Common myeloid progenitor, CD34-positive (primary cell): ENCODE measurements around the gene ZNF580.

Experiments
- CTCF ChIA-PET: fragments of 350-600 bp; sonication (Branson Sonifier 250); formaldehyde crosslinking; loops from one replicate; lab custom pipeline; 2021; ENCODE audit warnings: antibody characterized with exemption; lab: Charles Lee
- POLR2A ChIA-PET: fragments of 350-600 bp; sonication (Branson Sonifier 250); formaldehyde crosslinking; loops from one replicate; lab custom pipeline; 2021; ENCODE audit warnings: antibody characterized with exemption; lab: Charles Lee
- DNase-seq, 3 donors: peaks; one replicate each; pipeline versions ENCODE4 v3.0.0 to v3.0.0-alpha.2; 2013
- H3K27ac ChIP-seq, 2 experiments: 1 replicate in 1 of 2; 2 replicates in 1 of 2; pipeline ENCODE4 v1.7.0; 2013; ENCODE audit warnings: inconsistent platforms in 2 of 2, low read length in 2 of 2, mild to moderate bottlenecking in 2 of 2, low read depth in 1 of 2, moderate library complexity in 1 of 2; ENCODE audit not compliant: severe bottlenecking in 2 of 2, insufficient read depth in 1 of 2, poor library complexity in 1 of 2
- H3K27me3 ChIP-seq, 5 experiments: replicated peaks in 2 of 5; 1 replicate in 3 of 5; 2 replicates in 2 of 5; pipeline versions ENCODE4 v1.6.1 to v1.7.0; 2013; ENCODE audit warnings: low read length in 4 of 5, mild to moderate bottlenecking in 2 of 5, moderate library complexity in 2 of 5, inconsistent platforms in 1 of 5; ENCODE audit not compliant: insufficient read depth in 5 of 5, control insufficient read depth in 4 of 5
- H3K36me3 ChIP-seq, 4 experiments: 1 replicate in 2 of 4; 2 replicates in 2 of 4; pipeline versions ENCODE4 v1.6.1 to v1.7.0; 2013; ENCODE audit warnings: low read length in 3 of 4, control low read depth in 1 of 4, mild to moderate bottlenecking in 1 of 4; ENCODE audit not compliant: control insufficient read depth in 4 of 4, insufficient read depth in 4 of 4
- H3K4me1 ChIP-seq, 4 experiments: 1 replicate in 3 of 4; 2 replicates in 1 of 4; pipeline versions ENCODE4 v1.6.1 to v1.7.1; 2013; ENCODE audit warnings: low read length in 3 of 4, mild to moderate bottlenecking in 3 of 4, control low read depth in 1 of 4, inconsistent platforms in 1 of 4, moderate library complexity in 1 of 4; ENCODE audit not compliant: control insufficient read depth in 4 of 4, insufficient read depth in 4 of 4; ENCODE audit errors: control extremely low read depth in 1 of 4
- H3K4me3 ChIP-seq, 7 experiments: 1 replicate in 4 of 7; 2 replicates in 3 of 7; pipeline versions ENCODE4 v1.5.1 to v1.7.0; 2013; ENCODE audit warnings: mild to moderate bottlenecking in 7 of 7, low read length in 6 of 7, moderate library complexity in 6 of 7, inconsistent platforms in 2 of 7, low read depth in 2 of 7, control low read depth in 1 of 7; ENCODE audit not compliant: insufficient read depth in 4 of 7, control insufficient read depth in 1 of 7; ENCODE audit errors: extremely low read depth in 1 of 7
- H3K9me3 ChIP-seq, 5 experiments: 1 replicate in 4 of 5; 2 replicates in 1 of 5; pipeline versions ENCODE4 v1.6.1 to v1.7.1; 2013; ENCODE audit warnings: low read length in 4 of 5, mild to moderate bottlenecking in 2 of 5, inconsistent platforms in 1 of 5, low read depth in 1 of 5, moderate library complexity in 1 of 5; ENCODE audit not compliant: control insufficient read depth in 4 of 5, insufficient read depth in 2 of 5; ENCODE audit errors: control extremely low read depth in 1 of 5
- WGBS: methylation state at CpG from one replicate; pipeline ENCODE4 v1.1.5; 2013; ENCODE audit not compliant: insufficient coverage; 5-methylcytosine and 5-hydroxymethylcytosine counted together

Gene ZNF580

GRCh38 chr19:55676383-55676782 lies 35.6 kb downstream of the ZNF580 start:
- DNase-seq = no peak
- H3K36me3 ChIP-seq = peaks cover 0 to 60% (median 30%) of the 10 kb centered on the region in 4 experiments
- 100% methylated on average over 2 of the region's 5 CpGs for WGBS
- H3K27me3 ChIP-seq = no peaks in the 10 kb centered on the region
- H3K4me3 ChIP-seq = peak overlapping the region in 5 of 7 experiments; percentile 90 to 99 (median 92)
- H3K4me1 ChIP-seq = peaks cover 9 to 42% (median 37%) of the 10 kb centered on the region in 4 experiments
- CTCF ChIA-PET = interaction anchor here (0.7 to 1.2 kb wide), 3 partner anchors 11 to 43 kb away, joined by 3 read pairs; no protein-coding TSS in a partner anchor
- POLR2A ChIA-PET = no interaction called here
- H3K9me3 ChIP-seq = no peaks in the 10 kb centered on the region
- peak overlapping the region; percentile 92 to 96 for H3K27ac ChIP-seq

GRCh38 chr19:55676889-55677505 lies 36.2 kb downstream of the ZNF580 start:
- peak overlapping the region in 1 of 7 experiments; percentile 90 for H3K4me3 ChIP-seq
- DNase-seq = no peak
- H3K27ac ChIP-seq = peak overlapping the region; percentile 92 to 96
- 97% methylated on average over 6 of the region's 7 CpGs for WGBS
- no peaks in the 10 kb centered on the region for H3K9me3 ChIP-seq
- POLR2A ChIA-PET = no interaction called here
- H3K27me3 ChIP-seq = no peaks in the 10 kb centered on the region
- peaks cover 9 to 42% (median 37%) of the 10 kb centered on the region in 4 experiments for H3K4me1 ChIP-seq
- CTCF ChIA-PET = interaction anchor here (0.7 to 1.2 kb wide), 2 partner anchors 11 to 44 kb away, joined by 3 read pairs; no protein-coding TSS in a partner anchor
- peaks cover 0 to 60% (median 34%) of the 10 kb centered on the region in 4 experiments for H3K36me3 ChIP-seq

DNA sequence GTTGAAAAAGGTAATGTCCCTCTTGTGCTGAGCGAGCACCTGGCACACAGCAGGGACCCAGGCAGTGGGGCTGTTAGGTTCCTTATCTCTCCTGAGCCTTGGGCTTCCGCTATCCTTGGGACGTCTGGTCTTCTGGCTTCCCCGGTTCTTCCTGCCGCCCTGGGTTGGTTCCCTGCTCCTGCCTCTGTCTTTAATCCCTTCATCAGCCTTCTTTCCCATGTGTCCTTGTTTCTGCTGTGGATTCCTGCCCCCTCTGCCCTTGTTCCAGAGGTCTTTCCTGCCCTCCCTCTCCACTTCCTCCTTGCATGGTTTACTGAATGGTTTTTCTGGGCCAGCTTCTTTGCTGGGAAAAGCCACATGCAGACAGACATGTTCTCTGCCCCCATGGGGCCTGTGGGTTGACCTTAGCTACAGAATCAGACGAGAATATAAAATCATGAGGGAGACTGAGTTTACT lies 36.8 kb downstream of the ZNF580 start:
- ChIA-PET POLR2A (no interaction called here), CTCF (no interaction called here)
- H3K4me1 ChIP-seq = peaks cover 9 to 42% (median 37%) of the 10 kb centered on the region in 4 experiments

GRCh38 chr19:55678121-55678671 lies 37.4 kb downstream of the ZNF580 start:
- H3K36me3 ChIP-seq = peaks cover 0 to 59% (median 34%) of the 10 kb centered on the region in 4 experiments
- DNase-seq = peak in 2 of 3 donors; percentile 36 to 53
- ChIA-PET CTCF (no interaction called here), POLR2A (no interaction called here)
- 91% methylated on average over 21 of the region's 21 CpGs for WGBS
- no peaks in the 10 kb centered on the region for H3K27me3 ChIP-seq
- H3K9me3 ChIP-seq = no peaks in the 10 kb centered on the region
- peak overlapping the region in 1 of 2 experiments; percentile 29 for H3K27ac ChIP-seq
- peaks cover 9 to 42% (median 37%) of the 10 kb centered on the region in 4 experiments for H3K4me1 ChIP-seq
- H3K4me3 ChIP-seq = no peak overlapping the region

More for the DNA sequence above, 36.8 kb downstream of the ZNF580 start:
- H3K27ac ChIP-seq = peak overlapping the region in 1 of 2 experiments; percentile 96
- no peak overlapping the region for H3K4me3 ChIP-seq
- H3K9me3 ChIP-seq = no peaks in the 10 kb centered on the region
- H3K36me3 ChIP-seq = peaks cover 0 to 59% (median 34%) of the 10 kb centered on the region in 4 experiments
- 86% methylated on average over 6 of the region's 6 CpGs for WGBS
- DNase-seq = no peak
- H3K27me3 ChIP-seq = no peaks in the 10 kb centered on the region

DNA sequence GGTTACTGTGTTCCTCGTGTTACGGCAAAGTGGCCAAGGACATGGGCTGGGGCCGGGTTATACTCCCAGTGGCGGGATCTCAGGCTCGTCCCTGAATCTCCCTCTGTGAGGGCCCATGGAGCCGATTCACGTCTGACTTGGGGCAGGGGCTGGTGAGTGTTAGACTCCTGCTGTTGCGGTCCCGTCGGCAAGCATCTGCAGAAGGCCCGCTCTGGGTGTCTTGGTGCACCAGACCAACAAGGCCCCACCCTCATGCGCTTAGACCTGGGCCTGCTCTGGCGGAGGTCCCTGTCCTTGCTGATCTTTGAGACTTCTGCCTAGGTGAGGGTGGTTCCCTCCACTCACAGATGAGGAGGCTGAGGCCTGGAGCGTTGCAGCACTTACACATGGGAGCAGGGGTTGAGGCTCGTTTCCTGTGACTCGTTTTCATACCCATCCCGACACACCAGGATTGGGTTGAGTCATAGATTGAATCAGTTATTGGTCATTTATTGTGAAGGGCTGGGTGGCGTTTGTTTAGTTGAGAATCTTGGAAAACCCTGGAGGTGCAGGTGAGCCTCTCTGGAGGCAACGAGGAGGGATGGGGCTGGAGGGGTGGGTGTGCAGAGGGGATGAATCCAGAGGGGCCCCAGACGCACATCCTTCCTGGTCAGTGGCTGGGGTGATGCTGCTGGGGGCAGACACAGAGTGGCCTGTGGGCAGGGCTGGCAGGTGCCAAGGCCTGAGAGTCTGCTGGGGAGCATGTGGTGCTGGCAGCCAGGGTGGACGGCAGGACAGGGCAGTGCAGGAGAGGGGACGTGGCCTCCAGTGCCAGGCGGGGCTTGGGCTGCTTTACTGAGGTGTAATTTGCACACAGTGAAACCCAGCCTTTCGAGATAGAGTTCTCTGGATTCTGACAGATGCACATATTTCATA lies 38.8 kb downstream of the ZNF580 start:
- H3K9me3 ChIP-seq = no peaks in the 10 kb centered on the region
- no peak overlapping the region for H3K27ac ChIP-seq
- WGBS = 93% methylated on average over 21 of the region's 24 CpGs
- peaks cover 0 to 63% (median 36%) of the 10 kb centered on the region in 4 experiments for H3K36me3 ChIP-seq
- H3K4me3 ChIP-seq = no peak overlapping the region
- peaks cover 9 to 34% (median 33%) of the 10 kb centered on the region in 4 experiments for H3K4me1 ChIP-seq
- POLR2A ChIA-PET = no interaction called here
- CTCF ChIA-PET = no interaction called here
- H3K27me3 ChIP-seq = no peaks in the 10 kb centered on the region
- no peak for DNase-seq

DNA sequence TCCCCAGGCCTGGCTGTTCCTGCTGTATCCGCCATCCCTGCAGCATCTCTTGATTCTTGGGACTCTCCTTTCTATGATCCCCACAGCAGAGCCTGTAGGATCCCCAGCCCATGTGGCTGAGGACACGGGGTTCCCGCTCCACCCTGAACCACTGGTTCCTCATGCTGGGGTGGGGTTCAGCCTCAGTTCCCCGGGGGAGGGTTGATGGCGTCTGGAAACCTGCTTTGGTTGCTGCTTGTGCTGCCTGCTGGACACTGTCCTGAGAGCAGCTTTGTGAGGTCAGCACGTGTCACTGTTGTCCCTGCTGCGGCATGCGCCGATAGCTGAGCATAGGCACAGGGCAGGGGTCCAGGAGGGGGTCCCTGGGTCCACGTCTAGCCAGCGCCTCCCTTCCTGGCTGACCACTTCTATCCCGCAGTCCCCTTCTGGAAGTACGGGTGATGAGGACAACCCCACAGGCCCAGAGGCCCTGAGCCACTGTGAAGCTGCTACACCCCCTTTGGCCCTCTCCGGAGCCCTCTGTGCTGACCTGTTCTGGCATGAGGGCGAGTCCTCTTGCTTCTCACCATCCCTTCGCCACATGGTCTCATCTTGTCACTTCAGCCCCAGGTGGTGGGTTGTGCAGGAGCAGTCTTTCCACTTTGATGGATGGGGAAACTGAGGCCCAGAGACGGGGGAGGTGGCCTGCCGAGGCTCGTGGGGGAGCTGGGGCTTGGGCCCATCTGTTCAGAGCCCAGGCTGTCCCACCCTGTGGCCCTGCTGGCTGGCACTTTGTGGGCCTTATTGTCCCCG lies 39.7 kb downstream of the ZNF580 start:
- POLR2A ChIA-PET = no interaction called here
- Histone ChIP-seq H3K4me3 (no peak overlapping the region), H3K36me3 (peaks cover 0 to 73% (median 44%) of the 10 kb centered on the region in 4 experiments), H3K27me3 (no peaks in the 10 kb centered on the region), H3K27ac (no peak overlapping the region), H3K9me3 (no peaks in the 10 kb centered on the region), H3K4me1 (peaks cover 9 to 30% (median 29%) of the 10 kb centered on the region in 4 experiments)
- CTCF ChIA-PET = no interaction called here
- no peak for DNase-seq
- 97% methylated on average over 15 of the region's 20 CpGs for WGBS
